GM13977 (cell line): ENCODE results near the gene TREM1.
A peak's percentile ranks its signal among the peaks of the same experiment; 100 is the strongest.

ENCODE experiments used
- DNase-seq: peaks from one replicate; pipeline ENCODE4 v3.0.0; 2012; ENCODE audit warnings: low spot score
- in situ Hi-C: fragments of 300-500 bp; cut with MboI; formaldehyde crosslinking; loops from one replicate; pipeline ENCODE4 v1.12.0; 2022; ENCODE audit warnings: low sequenced_read_pairs, low pct_unique_long_range_greater_than_20kb, mixed read lengths, inconsistent platforms; ENCODE audit not compliant: unreplicated experiment
- TF ChIP-seq, protein P1 (sequence below): IDR thresholded peaks from 2 replicates; pipeline ENCODE4 v1.5.1; 2012; ENCODE audit warnings: mild to moderate bottlenecking, control low read depth; ENCODE audit not compliant: insufficient read depth; ENCODE audit errors: extremely low read depth, missing control alignments

Gene TREM1

DNA sequence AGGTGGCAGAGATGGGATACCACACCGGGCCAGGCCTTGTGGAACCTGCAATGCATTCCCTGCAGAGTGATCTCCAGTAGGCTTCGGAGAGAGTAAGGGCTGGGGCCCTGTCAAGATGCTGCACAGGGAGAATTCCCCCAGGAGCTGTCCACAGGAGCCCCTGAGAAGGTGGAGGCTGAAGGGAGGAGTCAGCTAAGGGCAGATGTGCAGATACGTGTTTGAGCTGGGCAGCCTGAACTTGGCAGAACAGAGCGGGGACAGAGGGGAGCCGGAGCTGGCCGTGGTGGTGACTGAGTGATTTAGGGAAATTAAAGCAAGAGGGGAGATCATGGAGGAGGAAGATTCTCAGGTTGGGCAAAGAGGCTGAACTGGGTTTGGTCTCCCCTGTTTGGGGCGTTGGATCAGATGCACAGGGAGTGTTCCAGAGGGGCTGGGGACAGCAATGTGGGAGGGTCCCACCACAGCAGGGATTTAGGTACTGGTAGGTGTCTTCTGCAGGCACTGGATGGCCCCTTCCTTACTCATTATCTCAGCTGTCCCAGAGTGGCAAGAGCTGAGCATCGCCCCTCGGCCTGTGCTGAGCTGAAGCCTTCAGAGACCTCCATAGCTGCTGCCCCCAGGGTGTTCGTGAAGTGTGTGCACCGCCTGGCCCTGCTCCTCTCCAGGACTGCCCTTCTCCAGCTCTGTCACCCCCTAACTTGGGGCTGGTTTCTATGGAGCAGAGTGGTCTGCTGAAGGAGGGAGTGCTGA lies 45.1 kb upstream of the TREM1 start:
- in situ Hi-C loops, result no loop called here
- no peak for DNase-seq
- TF ChIP-seq, protein P1, sequence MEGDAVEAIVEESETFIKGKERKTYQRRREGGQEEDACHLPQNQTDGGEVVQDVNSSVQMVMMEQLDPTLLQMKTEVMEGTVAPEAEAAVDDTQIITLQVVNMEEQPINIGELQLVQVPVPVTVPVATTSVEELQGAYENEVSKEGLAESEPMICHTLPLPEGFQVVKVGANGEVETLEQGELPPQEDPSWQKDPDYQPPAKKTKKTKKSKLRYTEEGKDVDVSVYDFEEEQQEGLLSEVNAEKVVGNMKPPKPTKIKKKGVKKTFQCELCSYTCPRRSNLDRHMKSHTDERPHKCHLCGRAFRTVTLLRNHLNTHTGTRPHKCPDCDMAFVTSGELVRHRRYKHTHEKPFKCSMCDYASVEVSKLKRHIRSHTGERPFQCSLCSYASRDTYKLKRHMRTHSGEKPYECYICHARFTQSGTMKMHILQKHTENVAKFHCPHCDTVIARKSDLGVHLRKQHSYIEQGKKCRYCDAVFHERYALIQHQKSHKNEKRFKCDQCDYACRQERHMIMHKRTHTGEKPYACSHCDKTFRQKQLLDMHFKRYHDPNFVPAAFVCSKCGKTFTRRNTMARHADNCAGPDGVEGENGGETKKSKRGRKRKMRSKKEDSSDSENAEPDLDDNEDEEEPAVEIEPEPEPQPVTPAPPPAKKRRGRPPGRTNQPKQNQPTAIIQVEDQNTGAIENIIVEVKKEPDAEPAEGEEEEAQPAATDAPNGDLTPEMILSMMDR, result no peak

GRCh38 chr6:41327177-41327576 lies 40.7 kb upstream of the TREM1 start:
- TF ChIP-seq, protein P1, result no peak
- in situ Hi-C loops, result no loop called here
- no peak for DNase-seq

DNA sequence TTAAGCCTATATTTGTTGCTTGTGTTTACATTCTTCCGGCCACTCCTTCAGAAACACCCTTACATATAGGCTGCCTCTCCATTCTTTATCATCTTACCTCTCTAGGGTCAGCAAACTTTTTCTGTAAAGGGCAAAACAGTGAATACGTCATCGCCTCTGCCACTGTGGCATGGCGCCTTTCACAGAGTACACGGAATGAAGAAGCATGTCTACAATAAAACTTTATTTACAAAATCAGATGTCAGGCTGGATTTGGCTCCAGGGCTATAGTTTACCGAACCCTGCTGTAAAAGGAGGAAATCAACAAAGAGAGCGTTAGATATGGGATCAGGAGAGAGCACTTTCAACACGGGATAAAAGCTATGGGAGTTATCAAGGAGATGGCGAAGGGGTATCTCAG lies 39.6 kb upstream of the TREM1 start:
- in situ Hi-C loops, result no loop called here
- TF ChIP-seq, protein P1, result no peak
- no peak for DNase-seq

DNA sequence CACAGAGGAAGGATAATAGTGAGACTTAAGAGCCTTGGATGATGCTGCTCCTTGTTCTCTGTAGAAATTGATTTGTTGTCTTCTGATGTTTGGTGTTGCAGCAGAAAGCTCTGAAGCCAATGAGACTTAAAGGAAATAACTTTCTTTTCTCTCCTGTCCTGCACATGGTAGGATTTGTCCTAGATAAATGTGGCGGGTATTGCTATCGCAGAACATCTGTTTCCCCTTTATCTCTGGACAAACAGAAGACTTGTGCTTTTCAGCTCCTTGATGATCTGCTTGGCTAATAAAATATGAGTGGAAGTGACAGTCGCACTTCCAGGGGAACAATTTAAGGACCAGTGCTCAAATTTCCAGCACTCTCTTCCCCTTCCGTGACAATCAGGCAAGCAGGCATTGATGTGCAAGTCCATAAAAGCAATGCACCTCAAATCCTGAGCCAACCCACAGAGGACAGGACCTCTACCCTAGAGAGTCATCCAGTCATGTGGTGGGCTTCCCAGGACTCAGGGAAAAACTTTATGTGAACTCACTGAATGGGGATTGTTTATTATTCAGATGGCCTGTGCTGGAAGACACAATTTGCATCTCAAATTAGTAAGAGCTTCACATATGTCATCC lies 39.1 kb upstream of the TREM1 start:
- in situ Hi-C loops, result no loop called here
- DNase-seq, result no peak
- TF ChIP-seq, protein P1, result no peak

DNA sequence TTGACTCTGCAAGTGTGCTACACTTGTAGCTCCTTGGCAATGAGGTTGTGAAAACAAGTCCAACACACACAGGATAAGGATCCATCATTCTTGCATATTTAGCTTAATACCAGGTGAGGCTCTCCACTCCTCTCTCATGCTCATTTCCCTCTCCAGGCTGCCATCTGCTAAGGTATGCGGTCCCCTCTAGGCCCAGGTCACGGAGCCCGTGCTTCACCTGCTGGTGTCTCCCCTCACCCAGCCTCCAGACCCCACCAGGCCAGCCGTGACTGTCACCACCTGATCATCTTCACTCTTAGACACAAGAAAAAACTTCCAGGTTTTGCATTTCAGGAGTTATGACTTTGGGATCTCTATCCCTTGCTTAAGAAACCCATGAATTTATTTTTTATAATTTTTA lies 34.7 kb upstream of the TREM1 start:
- no peak for DNase-seq
- in situ Hi-C loops, result loop anchor here (25.0 kb wide), 1 partner anchor 234 kb away; no protein-coding TSS in a partner anchor
- TF ChIP-seq, protein P1, result no peak

DNA sequence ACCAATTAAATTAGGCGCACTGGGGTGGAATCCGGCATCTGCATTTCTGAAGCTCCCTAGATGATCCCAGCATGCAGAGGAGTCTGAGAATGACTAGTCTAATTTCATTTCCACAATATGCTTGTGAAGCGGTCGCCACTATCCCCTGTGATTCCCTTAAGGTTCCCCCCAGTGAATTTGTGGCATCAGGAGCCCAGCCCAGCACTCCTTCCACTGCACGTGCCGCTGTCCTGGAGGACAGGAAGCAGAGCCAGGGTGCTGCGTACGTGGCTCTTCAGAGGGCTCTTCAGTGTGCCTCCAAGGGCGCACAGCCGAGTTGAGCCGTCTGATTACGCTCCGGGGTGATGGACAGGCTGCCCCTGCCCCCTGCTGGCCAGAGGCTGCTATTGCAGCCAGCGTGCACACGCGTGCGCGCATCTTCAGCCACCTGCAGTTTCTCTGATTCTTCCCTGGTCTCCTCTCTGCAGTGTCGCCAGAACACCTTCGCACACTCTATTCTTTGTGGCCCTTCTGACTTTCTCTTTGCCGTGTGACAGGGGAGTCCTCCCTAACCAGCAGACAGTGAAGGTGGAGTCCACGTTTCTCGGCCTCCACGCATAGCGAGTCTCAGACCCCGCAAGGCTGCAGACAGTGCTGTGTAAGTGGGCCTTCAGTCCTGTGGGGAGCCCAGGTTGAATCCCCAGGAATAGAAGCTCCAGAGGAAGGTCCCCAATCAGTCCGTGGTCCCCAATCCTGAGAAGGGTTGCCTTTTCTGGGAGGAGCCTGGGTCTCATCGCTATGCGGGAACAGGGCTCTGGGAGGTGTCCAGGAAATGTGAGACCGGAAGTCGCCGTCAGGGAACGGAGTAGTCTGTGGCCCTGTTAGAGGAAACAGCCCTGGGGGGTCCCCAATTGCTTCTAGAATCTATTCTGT lies 32.4 kb upstream of the TREM1 start:
- DNase-seq, result peak; percentile 79
- in situ Hi-C loops, result loop anchor here (25.0 kb wide), 1 partner anchor 232 kb away; no protein-coding TSS in a partner anchor
- TF ChIP-seq, protein P1, result peak; percentile 99
